CD4-positive, alpha-beta T cell treated with Interleukin-4 for 4 hours (primary cell): ENCODE results near the gene CORO2B.
"Not testable (repeated sequence)": the region's sequence is repeated elsewhere in the genome, so short reads cannot be mapped to it uniquely, and the experiment has no call there.

Source experiments
- DNase-seq: peaks from one replicate; pipeline ENCODE4 v3.0.0-alpha.2; 2020

Gene CORO2B

GRCh38 chr15:68632101-68632500 is 53.3 kb downstream of the CORO2B start:
- DNase-seq = no peak

- DNase-seq = no peak
Measured at GRCh38 chr15:68633231-68634121, 54.7 kb downstream of the CORO2B start.

- DNase-seq = no peak
Measured at GRCh38 chr15:68634122-68634482, 55.3 kb downstream of the CORO2B start.

- DNase-seq = no peak
Measured at GRCh38 chr15:68634531-68634930, 55.7 kb downstream of the CORO2B start.

- DNase-seq = no peak
Measured at GRCh38 chr15:68635141-68635540, 56.3 kb downstream of the CORO2B start.

GRCh38 chr15:68636256-68636655 is 57.5 kb downstream of the CORO2B start:
- DNase-seq = no peak

- DNase-seq = no peak
Measured at GRCh38 chr15:68637767-68638404, 59.1 kb downstream of the CORO2B start.

- no peak for DNase-seq
Measured at GRCh38 chr15:68638953-68639515, 60.2 kb downstream of the CORO2B start.

GRCh38 chr15:68639926-68640600 is 61.3 kb downstream of the CORO2B start:
- DNase-seq = no peak

GRCh38 chr15:68640791-68641331 is 62.1 kb downstream of the CORO2B start:
- DNase-seq = no peak

- DNase-seq = no peak
Measured at GRCh38 chr15:68641376-68641775, 62.6 kb downstream of the CORO2B start.

GRCh38 chr15:68642491-68642845 is 63.7 kb downstream of the CORO2B start:
- no peak for DNase-seq

- DNase-seq = no peak
Measured at GRCh38 chr15:68643216-68643830, 64.5 kb downstream of the CORO2B start.

GRCh38 chr15:68644083-68644904 is 65.5 kb downstream of the CORO2B start:
- no peak for DNase-seq

GRCh38 chr15:68644996-68645395 is 66.2 kb downstream of the CORO2B start:
- no peak for DNase-seq

GRCh38 chr15:68646156-68646555 is 67.4 kb downstream of the CORO2B start:
- DNase-seq = no peak

GRCh38 chr15:68646696-68647095 is 67.9 kb downstream of the CORO2B start:
- no peak for DNase-seq

GRCh38 chr15:68647361-68647760 is 68.6 kb downstream of the CORO2B start:
- not testable (repeated sequence) for DNase-seq

- DNase-seq = no peak
Measured at GRCh38 chr15:68650901-68651709, 72.3 kb downstream of the CORO2B start.

GRCh38 chr15:68651916-68652525 is 73.2 kb downstream of the CORO2B start:
- DNase-seq = no peak
